Germinal center (tissue), 1 donor: ENCODE measurements around the gene FAM222A.

Experiments
- DNase-seq: peaks from one replicate; pipeline ENCODE4 v3.0.0; 2012; ENCODE audit warnings: mixed read lengths, low spot score

FAM222A gene

DNA sequence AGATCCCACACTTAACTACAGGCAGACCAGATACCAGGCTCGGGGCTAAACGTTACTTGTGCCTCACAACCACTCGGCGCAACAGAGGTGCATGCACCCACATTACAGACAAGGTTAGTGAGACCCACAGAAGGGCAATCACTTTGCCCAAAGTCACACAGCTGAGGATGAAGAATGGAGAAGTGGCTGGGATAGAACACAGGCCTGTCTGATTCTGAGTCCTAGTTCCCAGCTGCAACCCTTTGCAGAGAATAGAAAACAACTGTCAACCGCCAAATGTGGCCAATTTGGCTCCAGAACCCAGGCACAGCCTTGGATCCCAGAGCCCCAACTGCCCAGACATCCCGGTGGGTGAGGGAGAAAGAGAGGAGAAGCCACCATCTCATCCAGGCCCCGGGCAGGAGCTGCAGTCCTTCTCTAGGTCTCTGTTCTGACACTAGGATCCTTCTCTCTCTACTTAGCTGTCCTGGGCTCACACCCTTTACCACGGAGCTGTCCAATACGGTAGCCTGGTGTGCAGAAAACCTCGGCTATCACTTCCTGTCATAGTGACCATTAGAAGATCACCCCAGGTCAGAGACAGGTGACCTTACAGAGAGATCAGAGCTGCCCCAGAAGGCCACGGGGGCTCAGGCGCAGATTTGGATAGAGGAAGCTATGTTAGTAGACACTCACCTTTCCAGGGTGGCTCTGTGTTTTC is 59.1 kb downstream of the FAM222A start:
- DNase-seq, result no peak

DNA sequence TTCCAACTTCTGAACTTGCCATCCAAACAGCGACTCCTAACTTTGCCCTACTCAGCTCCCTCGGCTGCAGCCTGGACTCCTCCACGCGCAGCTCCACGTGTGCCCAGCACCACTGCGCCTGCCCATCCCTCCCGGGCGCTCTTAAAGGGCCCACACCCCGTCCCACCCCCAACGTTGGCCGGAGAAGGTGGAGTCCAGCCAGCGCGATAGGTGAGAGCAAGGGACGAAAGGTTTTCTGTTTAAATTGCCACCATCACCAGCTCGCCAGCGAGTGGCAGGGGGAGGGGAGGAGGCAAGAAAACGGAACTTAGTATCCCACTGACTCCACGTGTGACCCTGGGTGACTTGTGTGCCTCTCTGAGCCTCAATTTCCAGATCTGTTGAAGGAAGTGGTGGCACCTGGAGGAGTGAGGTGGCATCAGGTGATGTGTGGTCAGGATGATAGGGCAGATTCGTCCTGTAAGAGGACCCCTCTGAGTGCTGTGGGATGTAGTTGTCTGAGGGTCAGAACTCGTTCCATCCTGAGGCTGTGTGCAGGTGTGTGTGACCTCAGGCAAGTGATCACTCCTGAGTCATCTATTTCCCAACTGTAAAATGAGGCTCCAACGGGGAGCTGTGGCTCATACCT is 59.9 kb downstream of the FAM222A start:
- DNase-seq, result no peak

DNA sequence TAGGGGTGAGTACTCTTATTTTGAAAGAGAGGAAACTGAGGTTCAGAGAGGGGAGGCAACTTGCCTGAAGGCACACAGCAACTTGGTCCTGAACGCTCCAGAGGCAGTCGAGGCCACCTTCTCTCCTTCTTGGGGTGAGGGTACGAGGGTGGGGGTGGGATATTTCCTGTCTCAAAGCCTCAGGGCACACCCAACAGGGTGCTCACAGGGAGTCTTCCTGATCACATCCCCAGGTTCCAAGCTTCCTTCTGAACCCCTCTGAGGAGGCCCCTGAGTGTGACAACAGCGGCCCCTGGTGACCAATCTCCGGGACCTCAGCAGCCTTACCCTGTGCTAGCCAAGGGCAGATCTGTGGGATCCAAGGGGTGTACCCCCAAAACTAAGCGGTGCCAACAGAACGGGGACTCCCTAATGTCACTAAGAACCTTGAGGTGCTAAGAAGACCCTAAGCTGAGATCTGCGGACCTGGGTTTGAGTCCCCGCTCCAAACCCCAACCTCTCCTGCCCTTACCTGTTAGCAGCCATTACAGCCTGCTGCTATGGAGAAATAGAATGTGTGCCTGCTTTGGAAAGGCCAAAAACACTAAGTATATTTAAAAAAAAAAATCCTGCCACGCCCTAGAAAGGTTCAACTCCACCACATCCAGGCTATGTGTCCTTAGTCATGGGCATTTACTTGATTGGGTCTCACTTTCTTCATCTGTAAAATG is 61.7 kb downstream of the FAM222A start:
- DNase-seq, result peak; percentile 73

- DNase-seq, result no peak
These were observed 63.0 kb downstream of the FAM222A start for GRCh38 chr12:109776624-109777023.

DNA sequence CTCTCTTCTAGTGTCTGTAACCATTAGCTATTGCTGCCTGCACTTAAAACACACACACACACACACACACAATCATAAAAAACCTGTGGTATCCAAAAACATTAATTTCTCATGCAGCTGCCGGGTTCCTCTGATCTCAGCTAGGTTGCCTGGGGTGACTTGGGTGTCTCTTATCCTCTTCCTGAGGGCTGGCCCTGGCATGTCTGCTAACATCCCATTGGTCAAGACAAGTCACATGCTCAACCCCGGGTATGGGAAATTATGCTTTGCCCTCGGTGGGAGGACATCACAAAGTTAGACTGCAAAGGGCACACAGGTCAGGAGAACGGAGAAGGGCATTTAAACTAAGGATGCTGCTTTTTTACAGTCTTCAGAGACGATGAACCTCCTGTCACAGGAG is 63.9 kb downstream of the FAM222A start:
- DNase-seq, result peak; percentile 78

- no peak for DNase-seq
These were observed 65.1 kb downstream of the FAM222A start for GRCh38 chr12:109778684-109779083.

DNA sequence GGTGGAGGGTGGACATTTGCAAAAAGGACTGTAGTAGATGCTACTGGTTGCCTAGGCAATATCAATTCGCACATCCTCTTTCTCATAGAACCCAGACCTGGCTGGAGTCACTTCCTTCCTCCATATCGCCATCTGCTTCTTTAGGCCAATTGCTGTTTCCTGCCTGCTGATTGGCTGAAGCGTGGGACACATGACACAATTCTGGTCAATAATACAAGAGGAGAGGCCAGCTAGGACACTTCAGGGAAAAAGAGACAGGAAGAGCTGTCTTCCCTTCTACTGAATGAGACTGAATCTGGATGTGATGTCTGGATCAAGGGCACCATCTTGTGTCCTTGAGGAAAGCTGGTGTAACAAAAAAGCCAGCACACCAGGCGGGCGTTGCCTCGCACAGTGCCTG is 65.8 kb downstream of the FAM222A start:
- no peak for DNase-seq

DNA sequence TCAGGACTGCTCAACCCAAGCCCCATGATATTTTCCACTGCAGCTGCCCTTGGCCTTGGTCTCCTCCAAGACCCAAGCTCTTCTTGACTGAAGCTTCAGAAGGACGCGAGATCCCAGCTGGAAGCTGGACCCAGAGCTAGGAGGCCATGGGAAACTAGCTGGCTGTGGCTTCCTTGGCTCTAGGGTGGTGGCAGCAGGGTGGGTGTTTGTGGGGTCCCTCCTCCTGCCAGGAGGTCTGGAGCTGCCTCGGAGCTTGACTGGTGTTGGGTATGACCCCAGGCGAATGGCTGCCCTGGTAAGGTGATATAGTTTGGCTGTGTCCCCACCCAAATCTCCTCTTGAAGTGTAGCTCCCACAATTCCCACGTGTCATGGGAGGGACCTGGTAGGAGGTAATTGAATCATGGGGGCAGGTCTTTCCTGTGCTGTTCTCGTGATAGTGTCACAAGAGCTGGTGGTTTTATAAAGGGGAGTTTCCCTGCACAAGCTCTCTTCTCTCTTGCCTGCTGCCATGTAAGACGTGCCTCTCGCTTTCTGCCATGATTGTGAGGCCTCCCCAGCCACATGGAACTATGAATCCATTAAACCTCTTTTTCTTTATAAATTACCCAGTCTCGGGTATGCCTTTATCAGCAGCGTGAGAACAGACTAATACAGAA is 68.2 kb downstream of the FAM222A start:
- no peak for DNase-seq

- DNase-seq, result no peak
These were observed 68.7 kb downstream of the FAM222A start for GRCh38 chr12:109782326-109782703.

GRCh38 chr12:109783135-109783964 is 69.7 kb downstream of the FAM222A start:
- DNase-seq, result no peak

- no peak for DNase-seq
These were observed 70.3 kb downstream of the FAM222A start for GRCh38 chr12:109783965-109784244.

GRCh38 chr12:109785854-109786253 is 72.2 kb downstream of the FAM222A start:
- no peak for DNase-seq

GRCh38 chr12:109786799-109787198 is 73.2 kb downstream of the FAM222A start:
- DNase-seq, result no peak

- no peak for DNase-seq
These were observed 76.0 kb downstream of the FAM222A start for GRCh38 chr12:109789526-109790048.

DNA sequence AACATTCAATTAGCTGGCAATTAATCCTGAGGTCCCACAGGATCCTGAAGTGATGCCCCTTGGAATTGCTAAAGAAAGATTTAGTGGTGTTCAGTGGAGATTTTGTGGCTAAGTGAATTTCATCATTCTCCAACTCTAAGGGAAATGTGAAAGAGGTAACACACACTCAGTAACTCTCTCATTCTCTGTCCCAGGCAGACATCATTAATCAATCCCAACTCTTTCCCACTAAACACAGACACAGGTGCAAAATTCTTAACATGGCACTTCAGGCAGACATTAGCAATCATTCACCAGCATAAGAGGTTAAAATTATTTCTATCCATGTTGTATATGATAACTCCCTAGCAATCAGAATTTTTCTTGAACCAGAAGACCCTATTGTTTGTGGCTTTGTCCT is 79.4 kb downstream of the FAM222A start:
- no peak for DNase-seq

DNA sequence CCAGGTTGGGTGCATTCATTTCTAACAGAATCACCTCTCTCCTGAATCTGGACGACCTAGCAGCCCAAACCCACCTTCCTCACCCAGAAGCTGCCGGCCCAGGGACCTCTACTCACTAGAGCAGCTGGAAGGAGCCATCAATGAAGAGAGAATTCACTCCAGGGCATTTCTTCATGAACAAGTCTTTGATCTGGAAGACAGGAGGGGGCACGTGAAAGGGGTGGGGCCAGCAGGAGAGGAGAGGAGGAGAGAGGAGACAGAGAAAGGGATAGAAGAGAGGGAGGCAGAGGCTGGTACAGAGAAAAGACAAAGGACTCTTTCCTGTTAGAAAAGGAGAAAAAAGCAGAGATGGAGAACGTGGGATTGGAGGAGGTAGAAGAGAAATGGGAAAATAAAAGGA is 79.8 kb downstream of the FAM222A start:
- DNase-seq, result no peak

DNA sequence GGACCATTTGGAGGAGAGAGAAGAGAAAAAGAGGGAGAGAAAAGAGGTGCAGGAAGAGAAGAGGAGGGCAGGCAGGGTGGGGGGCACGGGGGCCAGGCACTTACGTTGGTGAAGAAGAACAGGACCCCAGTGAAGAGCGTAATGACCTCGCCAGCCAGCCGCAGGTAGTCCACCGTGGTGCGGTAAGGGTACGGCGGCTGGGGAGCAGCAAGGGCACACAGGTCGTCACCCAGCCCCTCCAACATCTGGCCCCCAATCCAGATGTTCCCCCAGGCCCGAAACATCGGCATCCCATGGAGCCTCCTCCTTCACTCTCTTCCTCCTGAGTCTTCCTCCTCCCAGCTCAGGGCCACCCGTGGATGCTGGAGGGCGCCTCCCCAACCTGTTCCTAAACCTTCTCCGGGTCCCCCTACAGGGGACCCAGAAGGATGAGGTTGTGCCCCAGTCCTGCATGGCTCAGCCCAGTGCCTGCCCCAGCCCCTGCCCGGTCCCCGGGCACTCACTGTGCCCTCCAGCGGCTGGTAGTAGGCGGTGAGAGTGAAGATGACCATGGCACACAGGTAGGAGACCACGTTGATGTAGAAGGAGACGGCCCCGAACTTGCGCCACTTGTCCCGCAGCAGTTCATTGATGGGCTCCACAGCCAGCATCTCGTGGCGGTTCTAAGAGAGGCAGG is 80.3 kb downstream of the FAM222A start:
- DNase-seq, result no peak

- DNase-seq, result no peak
These were observed 81.4 kb downstream of the FAM222A start for GRCh38 chr12:109795023-109795422.

DNA sequence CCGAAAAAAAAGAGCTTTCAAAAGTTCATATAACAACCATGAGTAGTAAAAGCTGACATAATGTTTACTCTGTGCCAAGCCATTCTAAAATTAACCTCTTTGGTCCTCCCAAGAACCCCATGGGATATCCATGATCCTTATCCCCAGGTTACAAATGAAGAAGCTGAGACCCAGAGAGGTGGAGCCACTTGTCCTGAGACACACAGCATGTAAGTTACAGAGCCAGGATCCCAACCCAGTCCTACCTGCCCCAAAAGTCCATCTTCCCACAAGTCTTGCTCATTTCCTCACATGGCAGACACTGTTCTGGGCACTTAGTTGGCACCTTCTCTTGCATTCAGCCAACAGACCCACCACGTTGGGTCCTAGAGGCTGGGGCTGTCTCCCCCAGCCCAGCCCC is 82.4 kb downstream of the FAM222A start:
- no peak for DNase-seq

DNA sequence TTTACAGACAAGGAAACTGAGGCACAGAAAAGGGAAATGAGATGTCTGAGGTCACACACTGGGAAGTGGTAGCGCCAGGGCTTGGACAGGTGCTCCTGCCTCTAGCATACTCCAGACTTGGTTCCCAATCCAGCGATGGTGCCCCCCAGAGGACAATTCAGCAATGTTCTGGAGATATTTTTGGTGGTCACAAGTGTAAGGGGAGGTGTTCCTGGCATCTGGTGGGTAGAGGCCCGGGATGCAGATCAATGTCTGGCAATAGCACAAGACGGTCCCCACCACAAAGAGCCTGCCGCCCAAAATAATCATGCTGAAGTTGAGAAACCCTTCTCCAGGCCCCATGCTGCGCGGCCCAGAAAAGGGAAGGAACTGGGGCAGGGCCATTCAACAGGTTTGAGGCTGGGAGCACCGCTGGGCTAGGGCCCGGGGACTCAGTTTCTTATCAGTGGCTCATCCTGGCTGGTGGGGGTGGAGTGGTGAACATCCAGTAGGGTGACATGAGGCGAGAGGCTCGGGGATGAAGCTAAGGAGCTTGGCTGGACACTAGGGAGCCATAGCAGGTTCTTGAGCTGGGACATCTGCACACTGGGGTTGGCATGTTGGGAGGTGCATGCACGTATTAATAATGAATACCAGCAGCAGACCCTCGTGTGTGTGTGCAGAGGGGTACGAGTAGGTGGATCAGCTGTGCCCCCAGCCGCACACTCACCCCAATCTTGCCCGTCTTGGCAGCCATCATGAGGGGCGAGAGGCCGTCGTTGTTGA is 84.5 kb downstream of the FAM222A start:
- no peak for DNase-seq

- DNase-seq, result no peak
These were observed 85.1 kb downstream of the FAM222A start for GRCh38 chr12:109798691-109799090.
